Gastrocnemius medialis (tissue), 4 donors: ENCODE results near the gene LMO2. TPM values are rescaled to one million over a fixed set of nuclear protein-coding genes. Genes with fewer than 3 reads are reported as not detected.

Source experiments
- ATAC-seq, 2 donors: fragments of 150-250 bp; one replicate each; pipeline ENCODE4 v1.9.1; 2016
- DNase-seq, 2 donors: peaks; one replicate each; pipeline ENCODE4 v3.0.0-alpha.2; 2019
- H3K27ac ChIP-seq, 4 donors: fragments of 200-600 bp; sonication (generic); 1 replicate in 1 of 4; 2 replicates in 3 of 4; pipeline ENCODE4 v1.5.1; 2016 to 2018; ENCODE audit warnings: mild to moderate bottlenecking in 2 of 4, moderate library complexity in 1 of 4
- H3K27me3 ChIP-seq, 3 donors: fragments of 200-600 bp; sonication (generic) in 2 of 3; 1 replicate in 1 of 3; 2 replicates in 2 of 3; pipeline versions ENCODE4 v1.5.1 to v1.6.0; 2016 to 2019; ENCODE audit warnings: mild to moderate bottlenecking in 1 of 3, moderate library complexity in 1 of 3
- H3K36me3 ChIP-seq, 2 donors: fragments of 200-600 bp; sonication (generic) in 1 of 2; one replicate each; pipeline ENCODE4 v1.5.1; 2017 to 2018
- H3K4me1 ChIP-seq, 2 donors: fragments of 200-600 bp; sonication (generic) in 1 of 2; one replicate each; pipeline ENCODE4 v1.5.1; 2016 to 2017; ENCODE audit warnings: mild to moderate bottlenecking in 2 of 2
- H3K4me3 ChIP-seq, 4 donors: fragments of 200-600 bp; sonication (generic) in 3 of 4; 1 replicate in 1 of 4; 2 replicates in 3 of 4; pipeline ENCODE4 v1.5.1; 2016 to 2019; ENCODE audit warnings: mild to moderate bottlenecking in 2 of 4
- H3K9me3 ChIP-seq, 3 donors: fragments of 200-600 bp; sonication (generic) in 2 of 3; 1 replicate in 1 of 3; 2 replicates in 2 of 3; pipeline ENCODE4 v1.5.1; 2016 to 2019
- CTCF ChIP-seq, 5 experiments: fragments of 450-650 bp in 3 of 5; fragments of 200-600 bp in 2 of 5; sonication (generic) in 2 of 5; IDR thresholded peaks in 4 of 5; conservative IDR thresholded peaks in 1 of 5; 1 replicate in 4 of 5; 2 replicates in 1 of 5; pipeline ENCODE4 v1.5.1; 2016 to 2019; ENCODE audit warnings: antibody characterized with exemption in 5 of 5, mild to moderate bottlenecking in 3 of 5, moderate library complexity in 3 of 5
- POLR2A ChIP-seq, 2 donors: fragments of 450-650 bp; IDR thresholded peaks; one replicate each; pipeline ENCODE4 v1.6.1; 2017; ENCODE audit warnings: antibody characterized with exemption in 2 of 2, mild to moderate bottlenecking in 2 of 2, moderate library complexity in 2 of 2
- in situ Hi-C, 4 donors: fragments of 200-750 bp; cut with MboI; loops; one replicate each; pipeline versions ENCODE4 v1.15.0 to v1.8.0; 2017; ENCODE audit warnings: low sequenced_read_pairs in 4 of 4
- intact Hi-C: fragments of 100-400 bp; cut with DNase I; formaldehyde crosslinking; loops from one replicate; pipeline ENCODE4 v1.15.1; 2023; ENCODE audit warnings: low total_unique reads
- total RNA-seq, 4 donors: library from RNA; depleted of rRNA; stranded (reverse); fragments of >200 nt; gene quantifications; one replicate each; pipeline versions ENCODE4 v1.1.0 to v1.2.3, GENCODE V29; 2016

The LMO2 gene
- total RNA-seq, 4 donors from 2014 or later, result 5.3 to 41.9 (median 19.2) TPM

GRCh38 chr11:33830903-33831648 is 60.8 kb downstream of the LMO2 start:
- in situ Hi-C loops, result no loop called here
- no peak for TF ChIP-seq CTCF (IDR thresholded peaks at IDR 0.05 in 4 of 5, conservative IDR thresholded peaks at IDR 0.05 in 1 of 5)
- no peak for TF ChIP-seq POLR2A (IDR thresholded peaks at IDR 0.05)
- Histone ChIP-seq H3K36me3 (no peaks in the 10 kb centered on the region), H3K4me1 (peaks cover 6 to 9% of the 10 kb centered on the region in 2 donors), H3K27me3 (peaks cover 12 to 18% (median 15%) of the 10 kb centered on the region in 3 donors), H3K4me3 (no peak overlapping the region), H3K9me3 (no peaks in the 10 kb centered on the region), H3K27ac (no peak overlapping the region)
- ATAC-seq, result no peak
- no peak for DNase-seq
- intact Hi-C loops, result no loop called here

GRCh38 chr11:33829430-33830141 is 62.3 kb downstream of the LMO2 start:
- Histone ChIP-seq H3K27me3 (peaks cover 12 to 18% (median 15%) of the 10 kb centered on the region in 3 donors), H3K36me3 (no peaks in the 10 kb centered on the region), H3K4me1 (peaks cover 6 to 9% of the 10 kb centered on the region in 2 donors), H3K4me3 (peak overlapping the region; percentile 48 to 69 (median 54)), H3K9me3 (no peaks in the 10 kb centered on the region), H3K27ac (no peak overlapping the region)
- in situ Hi-C loops (no loop called here), intact Hi-C loops (loop anchor here (1.0 to 10.0 kb wide), 3 partner anchors 21 to 467 kb away; no protein-coding TSS in a partner anchor)
- TF ChIP-seq POLR2A (IDR thresholded peaks at IDR 0.05) (no peak), CTCF (IDR thresholded peaks at IDR 0.05 in 4 of 5, conservative IDR thresholded peaks at IDR 0.05 in 1 of 5) (peak; percentile 55 to 80 (median 73))
- peak in 1 of 2 donors; percentile 44 for DNase-seq
- peak; percentile 91 to 96 for ATAC-seq

- ATAC-seq, result peak; percentile 52 to 61
- intact Hi-C loops (loop anchor here (1.0 to 10.0 kb wide), 3 partner anchors 21 to 466 kb away; no protein-coding TSS in a partner anchor), in situ Hi-C loops (no loop called here)
- no peaks in the 10 kb centered on the region for H3K9me3 ChIP-seq
- TF ChIP-seq CTCF (IDR thresholded peaks at IDR 0.05 in 4 of 5, conservative IDR thresholded peaks at IDR 0.05 in 1 of 5) (no peak), POLR2A (IDR thresholded peaks at IDR 0.05) (no peak)
- peaks cover 12 to 18% (median 15%) of the 10 kb centered on the region in 3 donors for H3K27me3 ChIP-seq
- peak overlapping the region; percentile 48 to 69 (median 54) for H3K4me3 ChIP-seq
- H3K27ac ChIP-seq, result no peak overlapping the region
- H3K36me3 ChIP-seq, result no peaks in the 10 kb centered on the region
- no peak for DNase-seq
- peaks cover 6 to 9% of the 10 kb centered on the region in 2 donors for H3K4me1 ChIP-seq
These were observed 63.1 kb downstream of the LMO2 start for GRCh38 chr11:33828604-33829429.

GRCh38 chr11:33827206-33827605 is 64.7 kb downstream of the LMO2 start:
- in situ Hi-C loops (no loop called here), intact Hi-C loops (loop anchor here (10.0 kb wide), 1 partner anchor 282 kb away; no protein-coding TSS in a partner anchor)
- no peak for TF ChIP-seq CTCF (IDR thresholded peaks at IDR 0.05 in 4 of 5, conservative IDR thresholded peaks at IDR 0.05 in 1 of 5)
- no peak for TF ChIP-seq POLR2A (IDR thresholded peaks at IDR 0.05)
- Histone ChIP-seq H3K27ac (no peak overlapping the region), H3K9me3 (no peaks in the 10 kb centered on the region), H3K4me1 (peaks cover 6 to 9% of the 10 kb centered on the region in 2 donors), H3K27me3 (peaks cover 15 to 23% (median 16%) of the 10 kb centered on the region in 3 donors), H3K36me3 (no peaks in the 10 kb centered on the region), H3K4me3 (no peak overlapping the region)
- no peak for DNase-seq
- ATAC-seq, result no peak
